Activated naive CD4-positive, alpha-beta T cell treated with anti-CD3 and anti-CD28 coated beads for 36 hours (primary cell): Measurements from ENCODE around the gene TJP2. TPM values are rescaled to one million over a fixed set of nuclear protein-coding genes. Genes with fewer than 3 reads are reported as not detected.

ENCODE experiments used
- CTCF ChIA-PET: fragments of 350-600 bp; sonication (Branson Sonifier 250); formaldehyde crosslinking; loops from one replicate; lab custom pipeline; 2021; ENCODE audit warnings: antibody characterized with exemption; lab: Charles Lee
- DNase-seq: peaks from one replicate; pipeline ENCODE4 v3.0.0-alpha.2; 2020
- H3K27ac Mint-ChIP-seq: one replicate; pipeline ENCODE4 v1.8.0; 2021; ENCODE audit warnings: mild to moderate bottlenecking, mixed read lengths
- H3K27me3 Mint-ChIP-seq: one replicate; pipeline ENCODE4 v1.8.0; 2021; ENCODE audit warnings: low read depth, mixed read lengths
- H3K36me3 Mint-ChIP-seq: one replicate; pipeline ENCODE4 v1.8.0; 2021; ENCODE audit warnings: low read depth, mixed read lengths
- H3K4me1 Mint-ChIP-seq: one replicate; pipeline ENCODE4 v1.8.0; 2021; ENCODE audit warnings: low read depth, mixed read lengths
- H3K4me3 Mint-ChIP-seq: one replicate; pipeline ENCODE4 v1.8.0; 2021; ENCODE audit warnings: mild to moderate bottlenecking, moderate library complexity, mixed read lengths
- H3K9me3 Mint-ChIP-seq: one replicate; pipeline ENCODE4 v1.8.0; 2021; ENCODE audit warnings: mixed read lengths
- intact Hi-C: fragments of 100-400 bp; cut with micrococcal nuclease; formaldehyde crosslinking; loops from one replicate; pipeline ENCODE4 v1.15.1; 2023
- total RNA-seq, 2 experiments: library from RNA; stranded (reverse); gene quantifications; one replicate each; pipeline ENCODE4 v1.2.3, GENCODE V29; 2021

TJP2 gene
- total RNA-seq, 2 experiments from 2014 or later = 7.6 to 9.1 TPM

- Mint-ChIP-seq H3K36me3 (no peaks in the 10 kb centered on the region), H3K4me3 (no peak overlapping the region), H3K27ac (no peak overlapping the region), H3K9me3 (no peaks in the 10 kb centered on the region), H3K27me3 (no peaks in the 10 kb centered on the region), H3K4me1 (peaks cover 14% of the 10 kb centered on the region)
- no peak for DNase-seq
- intact Hi-C loops = loop anchor here (5.0 kb wide), 1 partner anchor 73 kb away; no protein-coding TSS in a partner anchor
- CTCF ChIA-PET = interaction anchor here (0.7 to 7.6 kb wide), 11 partner anchors 11 to 161 kb away, joined by 3 to 121 read pairs (median 4); partner anchors contain the start of gene FXN
These were observed 20.8 kb downstream of the TJP2 start for GRCh38 chr9:69194702-69195418.

GRCh38 chr9:69195668-69196067 is 21.6 kb downstream of the TJP2 start:
- CTCF ChIA-PET = interaction anchor here (0.6 to 7.6 kb wide), 10 partner anchors 11 to 672 kb away, joined by 3 to 121 read pairs (median 4); partner anchors contain the start of gene FXN
- Mint-ChIP-seq H3K27ac (no peak overlapping the region), H3K4me1 (peaks cover 17% of the 10 kb centered on the region), H3K36me3 (no peaks in the 10 kb centered on the region), H3K27me3 (no peaks in the 10 kb centered on the region), H3K4me3 (no peak overlapping the region), H3K9me3 (no peaks in the 10 kb centered on the region)
- intact Hi-C loops = no loop called here
- no peak for DNase-seq

- H3K4me1 Mint-ChIP-seq = peaks cover 9% of the 10 kb centered on the region
- H3K36me3 Mint-ChIP-seq = no peaks in the 10 kb centered on the region
- intact Hi-C loops = no loop called here
- no peak overlapping the region for H3K27ac Mint-ChIP-seq
- H3K27me3 Mint-ChIP-seq = no peaks in the 10 kb centered on the region
- H3K4me3 Mint-ChIP-seq = no peak overlapping the region
- no peak for DNase-seq
- H3K9me3 Mint-ChIP-seq = no peaks in the 10 kb centered on the region
- CTCF ChIA-PET = no interaction called here
These were observed 23.6 kb downstream of the TJP2 start for GRCh38 chr9:69197687-69198086.

GRCh38 chr9:69198521-69199220 is 24.6 kb downstream of the TJP2 start:
- intact Hi-C loops = no loop called here
- no peak for DNase-seq
- Mint-ChIP-seq H3K36me3 (no peaks in the 10 kb centered on the region), H3K4me3 (no peak overlapping the region), H3K4me1 (peaks cover 7% of the 10 kb centered on the region), H3K9me3 (no peaks in the 10 kb centered on the region), H3K27me3 (no peaks in the 10 kb centered on the region), H3K27ac (no peak overlapping the region)
- CTCF ChIA-PET = interaction anchor here (0.6 to 2.6 kb wide), 2 partner anchors 145 to 607 kb away, joined by 3 to 9 read pairs; no protein-coding TSS in a partner anchor

GRCh38 chr9:69199769-69200470 is 25.8 kb downstream of the TJP2 start:
- no peaks in the 10 kb centered on the region for H3K27me3 Mint-ChIP-seq
- DNase-seq = peak; percentile 7
- H3K4me1 Mint-ChIP-seq = peaks cover 7% of the 10 kb centered on the region
- H3K4me3 Mint-ChIP-seq = no peak overlapping the region
- H3K9me3 Mint-ChIP-seq = no peaks in the 10 kb centered on the region
- intact Hi-C loops = no loop called here
- H3K27ac Mint-ChIP-seq = no peak overlapping the region
- CTCF ChIA-PET = interaction anchor here (0.6 to 2.6 kb wide), 2 partner anchors 144 to 146 kb away, joined by 3 to 9 read pairs; no protein-coding TSS in a partner anchor
- no peaks in the 10 kb centered on the region for H3K36me3 Mint-ChIP-seq

- H3K27me3 Mint-ChIP-seq = no peaks in the 10 kb centered on the region
- no peaks in the 10 kb centered on the region for H3K36me3 Mint-ChIP-seq
- DNase-seq = no peak
- peaks cover 7% of the 10 kb centered on the region for H3K4me1 Mint-ChIP-seq
- H3K27ac Mint-ChIP-seq = no peak overlapping the region
- H3K9me3 Mint-ChIP-seq = no peaks in the 10 kb centered on the region
- CTCF ChIA-PET = interaction anchor here (1.8 kb wide), 1 partner anchor 149 kb away, joined by 7 read pairs; no protein-coding TSS in a partner anchor
- intact Hi-C loops = no loop called here
- H3K4me3 Mint-ChIP-seq = no peak overlapping the region
These were observed 28.5 kb downstream of the TJP2 start for GRCh38 chr9:69202556-69202955.

GRCh38 chr9:69204326-69204725 is 30.2 kb downstream of the TJP2 start:
- H3K36me3 Mint-ChIP-seq = no peaks in the 10 kb centered on the region
- H3K27ac Mint-ChIP-seq = no peak overlapping the region
- DNase-seq = no peak
- H3K27me3 Mint-ChIP-seq = no peaks in the 10 kb centered on the region
- intact Hi-C loops = no loop called here
- no peaks in the 10 kb centered on the region for H3K9me3 Mint-ChIP-seq
- no peak overlapping the region for H3K4me3 Mint-ChIP-seq
- CTCF ChIA-PET = no interaction called here
- H3K4me1 Mint-ChIP-seq = peaks cover 7% of the 10 kb centered on the region

GRCh38 chr9:69204849-69205248 is 30.8 kb downstream of the TJP2 start:
- CTCF ChIA-PET = no interaction called here
- H3K4me1 Mint-ChIP-seq = peaks cover 4% of the 10 kb centered on the region
- H3K9me3 Mint-ChIP-seq = no peaks in the 10 kb centered on the region
- H3K27me3 Mint-ChIP-seq = no peaks in the 10 kb centered on the region
- H3K4me3 Mint-ChIP-seq = no peak overlapping the region
- H3K36me3 Mint-ChIP-seq = no peaks in the 10 kb centered on the region
- DNase-seq = no peak
- no peak overlapping the region for H3K27ac Mint-ChIP-seq
- intact Hi-C loops = no loop called here

- no peak overlapping the region for H3K4me3 Mint-ChIP-seq
- no peaks in the 10 kb centered on the region for H3K4me1 Mint-ChIP-seq
- H3K27me3 Mint-ChIP-seq = no peaks in the 10 kb centered on the region
- DNase-seq = no peak
- intact Hi-C loops = no loop called here
- H3K36me3 Mint-ChIP-seq = no peaks in the 10 kb centered on the region
- no peaks in the 10 kb centered on the region for H3K9me3 Mint-ChIP-seq
- CTCF ChIA-PET = interaction anchor here (1.7 kb wide), 1 partner anchor 11 kb away, joined by 4 read pairs; no protein-coding TSS in a partner anchor
- no peak overlapping the region for H3K27ac Mint-ChIP-seq
These were observed 32.0 kb downstream of the TJP2 start for GRCh38 chr9:69206047-69206446.

- no peaks in the 10 kb centered on the region for H3K36me3 Mint-ChIP-seq
- H3K4me1 Mint-ChIP-seq = no peaks in the 10 kb centered on the region
- H3K9me3 Mint-ChIP-seq = no peaks in the 10 kb centered on the region
- H3K4me3 Mint-ChIP-seq = no peak overlapping the region
- DNase-seq = no peak
- intact Hi-C loops = no loop called here
- CTCF ChIA-PET = interaction anchor here (1.3 to 1.9 kb wide), 2 partner anchors 14 to 154 kb away, joined by 4 to 5 read pairs; no protein-coding TSS in a partner anchor
- no peaks in the 10 kb centered on the region for H3K27me3 Mint-ChIP-seq
- no peak overlapping the region for H3K27ac Mint-ChIP-seq
These were observed 33.4 kb downstream of the TJP2 start for GRCh38 chr9:69207503-69207902.

- H3K4me3 Mint-ChIP-seq = no peak overlapping the region
- H3K36me3 Mint-ChIP-seq = no peaks in the 10 kb centered on the region
- no peaks in the 10 kb centered on the region for H3K27me3 Mint-ChIP-seq
- CTCF ChIA-PET = no interaction called here
- DNase-seq = no peak
- H3K4me1 Mint-ChIP-seq = no peaks in the 10 kb centered on the region
- no peaks in the 10 kb centered on the region for H3K9me3 Mint-ChIP-seq
- no peak overlapping the region for H3K27ac Mint-ChIP-seq
- intact Hi-C loops = no loop called here
These were observed 37.5 kb downstream of the TJP2 start for GRCh38 chr9:69211424-69212036.

- CTCF ChIA-PET = interaction anchor here (1.0 kb wide), 1 partner anchor 9 kb away, joined by 3 read pairs; no protein-coding TSS in a partner anchor
- DNase-seq = no peak
- Mint-ChIP-seq H3K27me3 (no peaks in the 10 kb centered on the region), H3K27ac (no peak overlapping the region), H3K36me3 (peaks cover 1% of the 10 kb centered on the region), H3K4me3 (no peak overlapping the region), H3K9me3 (no peaks in the 10 kb centered on the region), H3K4me1 (no peaks in the 10 kb centered on the region)
- intact Hi-C loops = no loop called here
These were observed 39.6 kb downstream of the TJP2 start for GRCh38 chr9:69213647-69214046.
